DOHH2 (cell line): Measurements from ENCODE around the gene TLL2.

Experiments used
- EZH2phosphoT487 ChIP-seq: fragments of 200-600 bp; sonication (generic); IDR thresholded peaks from 2 replicates; pipeline ENCODE4 v1.6.1; 2017; ENCODE audit warnings: borderline replicate concordance, mild to moderate bottlenecking, antibody characterized with exemption, low read length, moderate library complexity, mixed read lengths
- TF ChIP-seq, protein P1 (sequence below): fragments of 200-600 bp; sonication (generic); IDR thresholded peaks from one replicate; pipeline ENCODE4 v1.5.1; 2014; ENCODE audit warnings: antibody characterized with exemption, mild to moderate bottlenecking, low read depth, low read length; ENCODE audit not compliant: poor library complexity, severe bottlenecking

GRCh38 chr10:96463562-96463961 lies 50.2 kb downstream of the TLL2 start:
- no peak for TF ChIP-seq EZH2phosphoT487
- TF ChIP-seq, protein P1, sequence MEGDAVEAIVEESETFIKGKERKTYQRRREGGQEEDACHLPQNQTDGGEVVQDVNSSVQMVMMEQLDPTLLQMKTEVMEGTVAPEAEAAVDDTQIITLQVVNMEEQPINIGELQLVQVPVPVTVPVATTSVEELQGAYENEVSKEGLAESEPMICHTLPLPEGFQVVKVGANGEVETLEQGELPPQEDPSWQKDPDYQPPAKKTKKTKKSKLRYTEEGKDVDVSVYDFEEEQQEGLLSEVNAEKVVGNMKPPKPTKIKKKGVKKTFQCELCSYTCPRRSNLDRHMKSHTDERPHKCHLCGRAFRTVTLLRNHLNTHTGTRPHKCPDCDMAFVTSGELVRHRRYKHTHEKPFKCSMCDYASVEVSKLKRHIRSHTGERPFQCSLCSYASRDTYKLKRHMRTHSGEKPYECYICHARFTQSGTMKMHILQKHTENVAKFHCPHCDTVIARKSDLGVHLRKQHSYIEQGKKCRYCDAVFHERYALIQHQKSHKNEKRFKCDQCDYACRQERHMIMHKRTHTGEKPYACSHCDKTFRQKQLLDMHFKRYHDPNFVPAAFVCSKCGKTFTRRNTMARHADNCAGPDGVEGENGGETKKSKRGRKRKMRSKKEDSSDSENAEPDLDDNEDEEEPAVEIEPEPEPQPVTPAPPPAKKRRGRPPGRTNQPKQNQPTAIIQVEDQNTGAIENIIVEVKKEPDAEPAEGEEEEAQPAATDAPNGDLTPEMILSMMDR = no peak
